ENCODE measurements around the gene ZCWPW1.
A peak's percentile ranks its signal among the peaks of the same experiment; 100 is the strongest.
"Not testable (repeated sequence)": the region's sequence is repeated elsewhere in the genome, so short reads cannot be mapped to it uniquely, and the experiment has no call there.

Gene ZCWPW1

DNA sequence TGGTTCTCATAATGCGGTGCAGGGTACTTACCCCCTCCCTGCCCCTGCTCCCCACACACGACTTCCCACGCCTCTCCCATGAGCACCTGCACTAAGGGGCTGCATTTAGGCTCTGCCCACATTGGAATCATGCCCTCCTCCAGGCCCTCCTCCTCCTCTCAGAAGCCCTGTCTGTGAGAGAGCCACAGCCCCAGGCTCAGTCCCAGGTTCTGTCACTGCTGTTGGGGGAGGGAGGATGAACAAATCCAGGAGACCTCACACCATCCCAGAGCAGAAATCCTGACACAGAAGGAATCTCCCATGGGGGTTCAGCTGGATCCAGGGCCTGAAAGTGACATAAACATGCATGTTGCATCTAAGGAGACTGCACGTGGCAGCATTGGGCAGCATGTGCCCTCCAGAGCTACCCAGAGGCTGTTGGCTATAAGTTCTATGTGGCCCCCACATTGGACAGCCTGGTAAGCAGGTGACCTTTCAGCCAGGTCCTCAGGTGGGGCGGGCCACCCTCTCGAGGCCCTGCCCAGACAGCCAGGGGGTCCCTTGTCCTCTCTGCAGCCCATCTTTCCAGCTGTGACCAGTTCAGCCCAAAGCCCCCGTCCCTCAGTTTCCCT, 56.8 kb downstream of the ZCWPW1 start:
- no peak for DNase-seq

DNA sequence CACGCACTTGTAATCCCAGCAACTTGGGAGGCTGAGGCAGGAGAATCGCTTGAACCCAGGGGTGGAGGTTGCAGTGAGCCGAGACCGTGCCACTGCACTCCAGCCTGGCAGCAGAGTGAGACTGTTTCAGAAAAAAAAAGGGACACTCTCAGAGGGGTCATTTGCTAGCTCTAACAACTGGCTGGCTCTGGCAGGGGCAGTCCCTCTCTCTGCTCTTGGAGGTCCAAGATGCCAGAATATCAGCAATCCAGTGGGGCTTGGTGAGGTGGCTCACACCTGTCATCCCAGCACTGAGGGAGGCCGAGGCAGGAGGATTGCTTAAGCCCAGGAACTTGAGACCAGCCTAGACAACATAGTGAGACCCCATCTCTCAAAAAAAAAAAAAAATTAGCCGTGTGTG, 57.8 kb downstream of the ZCWPW1 start:
- DNase-seq = no peak

DNA sequence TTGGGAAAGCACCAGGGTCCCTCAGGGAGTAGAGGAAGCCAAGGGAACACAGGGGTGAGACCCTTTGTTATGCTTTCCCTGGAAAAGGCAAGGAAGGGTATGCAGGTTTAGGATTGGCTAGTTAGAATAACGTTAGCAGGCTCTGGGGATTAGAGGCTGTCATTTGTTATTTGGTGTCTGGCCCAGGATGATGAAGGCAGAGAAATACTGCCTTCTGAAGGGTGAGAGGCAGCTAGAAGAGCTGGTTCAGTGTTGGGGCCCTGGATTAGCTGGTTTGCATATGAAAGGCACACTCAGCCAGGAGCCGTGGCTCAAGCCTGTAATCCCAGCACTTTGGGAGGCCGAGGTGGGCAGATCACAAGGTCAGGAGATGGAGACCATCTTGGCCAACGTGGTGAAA, 58.2 kb downstream of the ZCWPW1 start:
- no peak for DNase-seq

DNA sequence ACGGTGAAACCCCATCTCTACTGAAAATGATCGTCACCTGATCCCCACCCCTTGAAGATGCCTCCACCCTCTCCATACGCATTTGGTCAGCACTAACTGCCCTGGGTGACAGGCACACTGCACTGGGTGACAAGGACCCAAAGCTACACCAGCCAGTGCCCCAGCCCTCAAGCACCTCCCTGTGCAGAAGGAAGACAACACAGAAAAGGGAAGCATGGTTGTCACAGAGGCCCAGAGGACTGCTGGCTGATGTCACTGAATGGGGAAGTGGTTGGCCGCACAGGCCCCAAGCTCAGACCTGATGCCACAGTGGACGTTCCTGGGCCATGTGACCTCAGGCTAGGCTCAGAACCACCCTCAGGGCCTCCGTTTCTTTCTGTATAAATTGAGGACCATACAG, 59.4 kb downstream of the ZCWPW1 start:
- no peak for DNase-seq

GRCh38 chr7:100367676-100368613, 60.6 kb downstream of the ZCWPW1 start:
- DNase-seq = no peak

- DNase-seq = no peak
Measured at GRCh38 chr7:100367251-100367620, 61.3 kb downstream of the ZCWPW1 start.

DNA sequence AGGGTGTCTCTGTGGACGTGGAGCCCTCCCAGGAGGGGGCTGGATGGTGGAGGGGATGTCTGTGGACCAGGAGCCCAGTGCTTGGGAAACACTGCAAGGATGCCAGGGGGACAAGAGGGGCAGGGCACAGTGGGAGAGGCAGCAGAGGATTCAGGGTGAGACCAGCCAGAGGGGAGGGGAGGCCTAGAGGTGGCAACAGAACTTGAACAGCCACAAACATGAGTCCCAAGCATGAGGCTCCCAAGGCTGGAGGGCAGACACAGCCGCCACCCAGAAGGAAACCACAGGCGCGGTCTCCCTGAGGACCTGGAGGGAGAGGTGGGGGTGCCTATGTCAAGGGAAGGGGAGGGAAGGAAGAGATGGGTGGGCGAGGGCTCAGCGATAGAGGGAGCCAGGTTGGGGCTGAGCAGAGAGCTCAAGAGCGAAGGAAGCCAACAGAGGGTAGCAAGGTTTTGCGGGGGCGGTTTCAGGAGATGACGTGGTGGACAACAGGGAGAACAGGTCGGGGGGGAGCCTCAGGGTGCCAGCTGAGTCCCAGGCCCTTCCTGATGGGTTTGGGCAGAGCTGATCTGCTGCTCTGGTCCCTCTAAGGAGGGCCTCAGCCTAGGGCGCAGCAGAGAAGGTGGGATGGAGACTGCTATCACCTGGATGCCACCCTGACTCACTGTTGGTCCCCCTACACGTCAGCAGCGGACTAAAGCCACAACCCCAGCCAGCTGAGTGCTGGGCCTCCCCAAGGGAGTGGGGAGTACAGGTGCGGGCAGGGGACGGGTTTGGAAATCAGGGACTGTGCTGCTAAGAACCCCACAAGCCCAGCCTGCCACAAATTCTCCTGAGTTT, 61.9 kb downstream of the ZCWPW1 start:
- no peak for DNase-seq

DNA sequence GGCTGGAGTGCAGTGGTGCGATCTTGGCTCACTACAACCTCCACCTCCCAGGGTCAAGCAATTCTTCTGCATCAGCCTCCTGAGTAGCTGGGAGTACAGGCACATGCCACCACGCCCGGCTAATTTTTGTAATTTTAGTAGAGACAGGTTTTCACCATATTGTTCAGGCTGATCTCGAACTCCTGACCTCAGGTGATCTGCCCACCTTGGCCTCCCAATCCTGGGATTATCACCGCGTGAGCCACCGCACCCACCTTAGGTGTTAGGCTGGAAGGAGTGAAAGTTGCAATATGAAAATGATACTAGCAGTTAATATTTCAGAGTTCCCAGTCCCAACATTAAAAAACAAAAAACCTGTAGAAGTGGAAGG, 62.5 kb downstream of the ZCWPW1 start:
- DNase-seq = not testable (repeated sequence)

GRCh38 chr7:100364480-100364879, 64.0 kb downstream of the ZCWPW1 start:
- no peak for DNase-seq

DNA sequence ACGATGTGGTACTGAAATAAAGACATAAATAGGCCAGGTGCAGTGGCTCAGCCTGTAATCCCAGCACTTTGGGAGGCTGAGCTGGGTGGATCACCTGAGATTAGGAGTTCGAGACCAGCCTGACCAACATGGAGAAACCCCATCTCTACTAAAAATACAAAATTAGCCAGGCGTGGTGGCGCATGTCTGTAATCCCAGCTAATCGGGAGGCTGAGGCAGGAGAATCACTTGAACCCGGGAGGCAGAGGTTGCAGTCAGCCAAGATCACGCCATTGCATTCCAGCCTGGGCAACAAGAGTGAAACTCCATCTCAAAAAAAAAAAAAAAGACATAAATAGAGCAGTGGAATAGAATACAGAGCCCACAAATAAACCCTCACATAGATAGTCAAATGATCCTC, 64.7 kb downstream of the ZCWPW1 start:
- not testable (repeated sequence) for DNase-seq

- DNase-seq = no peak
Measured at GRCh38 chr7:100363098-100363497, 65.4 kb downstream of the ZCWPW1 start.

DNA sequence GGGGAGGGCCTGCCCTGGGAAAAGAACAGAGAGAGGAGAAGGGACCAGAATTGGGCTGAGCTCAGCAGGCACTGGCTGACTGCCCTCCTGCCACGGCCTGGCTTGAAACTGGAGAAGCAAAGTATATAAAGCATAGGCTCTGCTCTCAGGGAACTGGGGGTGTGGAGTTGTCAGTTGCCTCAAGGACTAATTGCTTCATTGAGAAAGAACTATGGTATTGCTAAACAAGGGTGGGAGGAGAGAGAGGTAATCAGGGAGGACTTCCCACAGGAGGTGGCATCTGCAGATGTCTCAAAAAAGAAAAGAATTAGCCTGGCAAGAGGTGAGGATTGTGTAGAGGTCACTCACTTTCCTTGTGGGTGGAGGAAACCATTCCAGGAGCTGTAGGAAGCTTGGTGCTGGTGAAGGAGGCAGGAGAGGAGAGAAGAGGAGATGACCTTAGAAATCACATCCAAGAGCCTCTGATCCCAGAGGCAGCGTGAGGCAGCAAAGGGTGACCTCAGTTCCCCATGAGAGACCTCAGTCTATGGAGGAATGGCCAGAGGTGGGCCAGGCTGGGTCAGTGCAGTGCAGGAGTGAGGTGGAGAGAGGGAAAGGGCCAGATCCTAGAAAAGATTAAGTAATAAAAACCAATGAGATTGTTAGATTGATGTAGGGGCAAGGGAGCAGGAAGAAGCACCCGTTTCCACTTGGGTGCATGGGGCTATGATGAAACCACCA, 68.2 kb downstream of the ZCWPW1 start:
- DNase-seq = no peak

DNA sequence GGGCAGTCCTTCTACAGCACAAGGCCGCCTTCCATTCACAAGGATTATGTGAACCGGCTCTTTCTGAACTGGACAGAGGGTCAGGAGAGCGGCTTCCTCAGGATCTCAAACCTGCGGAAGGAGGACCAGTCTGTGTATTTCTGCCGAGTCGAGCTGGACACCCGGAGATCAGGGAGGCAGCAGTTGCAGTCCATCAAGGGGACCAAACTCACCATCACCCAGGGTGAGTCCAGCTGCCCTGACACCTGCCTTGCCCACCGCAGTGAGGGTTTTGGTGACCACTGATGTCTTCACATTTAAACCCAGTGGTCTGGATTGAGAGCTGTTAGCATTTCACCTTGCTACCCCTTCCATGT, 69.7 kb downstream of the ZCWPW1 start:
- no peak for DNase-seq

DNA sequence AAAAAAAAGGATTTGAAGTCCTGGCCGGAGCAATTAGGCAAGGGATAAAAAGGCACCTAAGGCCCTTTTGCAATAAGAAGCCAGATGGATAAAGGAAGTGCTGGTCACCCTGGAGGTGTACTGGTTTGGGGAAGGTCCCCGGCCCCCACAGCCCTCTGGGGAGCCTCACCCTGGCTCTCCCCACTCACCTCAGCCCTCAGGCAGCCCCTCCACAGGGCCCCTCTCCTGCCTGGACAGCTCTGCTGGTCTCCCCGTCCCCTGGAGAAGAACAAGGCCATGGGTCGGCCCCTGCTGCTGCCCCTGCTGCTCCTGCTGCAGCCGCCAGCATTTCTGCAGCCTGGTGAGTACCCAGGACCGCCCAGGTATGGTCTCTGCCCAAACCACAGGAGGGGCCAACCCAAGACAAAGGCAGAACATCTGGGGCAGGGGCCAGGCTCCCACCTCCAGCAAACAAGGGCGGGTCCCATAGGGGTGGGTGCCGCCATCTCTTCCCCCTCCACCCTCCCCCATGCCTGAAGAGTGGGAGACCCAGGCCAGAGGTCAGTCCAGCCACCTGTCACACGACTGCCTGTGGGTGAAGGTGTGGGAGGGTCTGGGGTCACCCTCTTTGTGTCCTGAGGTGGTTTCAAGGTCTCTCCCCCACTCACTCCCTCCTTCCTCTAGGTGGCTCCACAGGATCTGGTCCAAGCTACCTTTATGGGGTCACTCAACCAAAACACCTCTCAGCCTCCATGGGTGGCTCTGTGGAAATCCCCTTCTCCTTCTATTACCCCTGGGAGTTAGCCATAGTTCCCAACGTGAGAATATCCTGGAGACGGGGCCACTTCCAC, 70.3 kb downstream of the ZCWPW1 start, which contains the start of gene PILRB:
Gene PILRB, plus strand, starts transcription at position 91 of the 830 bp plus-strand sequence. Its CDS starts 186 bp downstream, at position 277.
- DNase-seq = no peak

GRCh38 chr7:100357131-100357561, 71.4 kb downstream of the ZCWPW1 start:
- no peak for DNase-seq

- no peak for DNase-seq
Measured at GRCh38 chr7:100356416-100357068, 72.0 kb downstream of the ZCWPW1 start.

DNA sequence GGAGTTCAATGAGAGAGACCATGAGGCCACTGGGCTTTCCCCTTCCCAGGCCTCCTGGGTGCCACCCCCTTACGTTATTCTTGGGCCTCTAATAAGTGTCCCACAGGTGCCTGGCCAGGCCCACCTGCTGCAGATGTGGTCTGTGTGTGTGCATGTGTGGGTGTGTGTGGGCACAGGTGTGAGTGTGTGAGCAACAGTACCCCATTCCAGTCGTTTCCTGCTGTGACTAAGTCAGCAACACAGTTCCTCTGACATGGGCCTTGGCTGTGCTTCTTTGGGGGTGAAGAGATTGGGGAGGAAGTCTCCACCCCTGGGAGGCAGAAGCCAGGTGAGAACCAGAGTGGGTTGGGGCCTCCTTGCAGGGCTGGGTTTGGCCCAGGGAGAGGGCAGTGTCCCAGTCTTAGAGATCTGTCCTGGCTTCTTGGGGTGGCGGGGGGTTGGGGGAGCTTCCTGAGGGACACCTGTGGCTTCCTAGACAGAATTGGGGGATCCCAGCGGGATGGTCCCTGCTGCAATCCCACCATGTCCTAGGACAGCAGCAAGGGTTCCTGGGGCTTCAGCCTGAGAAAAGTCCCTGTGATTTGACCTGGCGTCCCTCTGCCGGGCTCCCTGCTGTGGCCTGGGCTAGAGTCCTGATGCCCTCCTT, 74.7 kb downstream of the ZCWPW1 start:
- DNase-seq = peak; percentile 33 to 51

GRCh38 chr7:100352984-100353684, 75.4 kb downstream of the ZCWPW1 start:
- no peak for DNase-seq

DNA sequence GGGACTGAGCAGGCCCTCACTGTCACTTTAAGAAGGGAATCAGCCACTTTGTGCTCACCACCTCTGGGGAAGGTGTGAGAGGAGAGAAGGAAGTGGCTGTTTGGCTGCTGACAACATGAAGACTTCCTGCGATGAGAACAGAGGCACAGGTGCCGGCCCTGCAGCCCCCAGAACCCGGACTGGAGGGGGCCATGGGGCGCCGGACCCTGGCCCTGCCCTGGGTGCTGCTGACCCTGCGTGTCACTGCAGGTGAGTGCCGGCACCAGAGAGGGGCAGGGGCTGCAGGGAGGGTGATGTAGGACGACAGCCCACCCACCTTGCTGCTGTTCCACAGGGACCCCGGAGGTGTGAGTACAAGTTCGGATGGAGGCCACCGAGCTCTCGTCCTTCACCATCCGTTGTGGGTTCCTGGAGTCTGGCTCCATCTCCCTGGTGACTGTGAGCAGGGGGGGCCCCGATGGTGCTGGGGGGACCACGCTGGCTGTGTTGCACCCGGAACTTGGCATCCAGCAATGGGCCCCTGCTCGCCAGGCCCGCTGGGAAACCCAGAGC, 76.2 kb downstream of the ZCWPW1 start:
- not testable (repeated sequence) for DNase-seq

DNA sequence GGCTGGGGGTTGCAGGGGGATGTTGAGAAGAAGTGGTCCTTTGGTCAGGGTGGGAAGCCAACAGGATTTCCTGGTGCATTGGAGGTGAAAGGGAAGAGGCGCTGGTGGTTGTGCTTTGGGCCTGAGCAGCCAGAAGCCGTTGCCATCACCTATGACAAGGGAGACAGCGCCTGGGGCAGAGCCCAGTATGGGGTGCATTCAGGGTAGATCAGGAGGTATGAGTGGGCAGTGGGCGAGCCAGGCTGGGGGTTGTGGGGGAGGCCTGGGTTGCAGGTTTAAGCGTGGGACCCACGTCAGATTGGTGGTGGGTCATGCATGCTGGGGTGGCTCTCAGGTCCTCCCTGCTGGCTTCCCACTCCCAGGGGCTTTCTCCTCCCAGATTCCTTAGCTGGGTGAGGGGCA, 76.8 kb downstream of the ZCWPW1 start:
- DNase-seq = no peak
